ENCODE data around the gene KLHL33. TPM values are rescaled to one million over a fixed set of nuclear protein-coding genes. Genes with fewer than 3 reads are reported as not detected.
A peak's percentile ranks its signal among the peaks of the same experiment; 100 is the strongest.

KLHL33 gene
- total RNA-seq, 4 donors from 2014 or later, result 0.27 to 2.0 (median 0.36) TPM

- Histone ChIP-seq H3K4me1 (peaks cover 4 to 14% of the 10 kb centered on the region in 2 donors), H3K4me3 (replicated peaks in 1 of 3) (no peak overlapping the region), H3K36me3 (peaks cover 14 to 21% of the 10 kb centered on the region in 2 donors), H3K27ac (no peak overlapping the region), H3K27me3 (no peaks in the 10 kb centered on the region), H3K9me3 (no peaks in the 10 kb centered on the region)
- intact Hi-C loops (cut with DNase I), result no loop called here
- DNase-seq, result no peak
- TF ChIP-seq CTCF (IDR thresholded peaks at IDR 0.05), result no peak
- 91 to 92% methylated on average over 5 of the region's 5 CpGs for WGBS, 2 donors
These were observed 40.8 kb upstream of the KLHL33 start for GRCh38 chr14:20476776-20477175.

GRCh38 chr14:20472536-20473169 lies 36.7 kb upstream of the KLHL33 start:
- Histone ChIP-seq H3K4me3 (replicated peaks in 1 of 3) (no peak overlapping the region), H3K9me3 (no peaks in the 10 kb centered on the region), H3K4me1 (peaks cover 12 to 22% of the 10 kb centered on the region in 2 donors), H3K27ac (no peak overlapping the region), H3K27me3 (no peaks in the 10 kb centered on the region), H3K36me3 (peaks cover 14 to 21% of the 10 kb centered on the region in 2 donors)
- no peak for TF ChIP-seq CTCF (IDR thresholded peaks at IDR 0.05)
- TF ChIP-seq POLR2A (IDR thresholded peaks at IDR 0.05), result no peak
- WGBS, 2 donors, result 90 to 92% methylated on average over 2 of the region's 2 CpGs
- intact Hi-C loops (cut with DNase I), result no loop called here
- DNase-seq, result no peak

- Histone ChIP-seq H3K9me3 (no peaks in the 10 kb centered on the region), H3K27ac (peak overlapping the region in 2 of 3 donors; percentile 86 to 96), H3K4me1 (peaks cover 10 to 13% of the 10 kb centered on the region in 2 donors), H3K36me3 (peaks cover 8 to 10% of the 10 kb centered on the region in 2 donors), H3K27me3 (no peaks in the 10 kb centered on the region), H3K4me3 (replicated peaks in 1 of 3) (peak overlapping the region in 1 of 3 donors; percentile 80)
- intact Hi-C loops (cut with DNase I), result no loop called here
- no peak for TF ChIP-seq POLR2A (IDR thresholded peaks at IDR 0.05)
- TF ChIP-seq CTCF (IDR thresholded peaks at IDR 0.05), result no peak
- WGBS, 2 donors, result 2% methylated on average over 2 of the region's 2 CpGs
- no peak for DNase-seq
These were observed 34.6 kb upstream of the KLHL33 start for GRCh38 chr14:20470603-20470901.

GRCh38 chr14:20469890-20470602 lies 34.1 kb upstream of the KLHL33 start:
- Histone ChIP-seq H3K27ac (peak overlapping the region; percentile 84 to 96 (median 86)), H3K4me3 (replicated peaks in 1 of 3) (peak overlapping the region; percentile 73 to 86 (median 80)), H3K36me3 (peaks cover 8% of the 10 kb centered on the region in 2 donors), H3K27me3 (no peaks in the 10 kb centered on the region), H3K9me3 (no peaks in the 10 kb centered on the region), H3K4me1 (peaks cover 10 to 13% of the 10 kb centered on the region in 2 donors)
- TF ChIP-seq POLR2A (IDR thresholded peaks at IDR 0.05), result no peak
- TF ChIP-seq CTCF (IDR thresholded peaks at IDR 0.05), result no peak
- intact Hi-C loops (cut with DNase I), result loop anchor here (10.0 kb wide), 1 partner anchor 55 kb away; the partner anchor contains the start of gene TEP1
- peak; percentile 42 to 45 for DNase-seq
- 2 to 4% methylated on average over 12 of the region's 12 CpGs for WGBS, 2 donors
